Colonic mucosa (tissue), 4 donors: ENCODE data around the gene GRM3. TPM values are rescaled to one million over a fixed set of nuclear protein-coding genes. Genes with fewer than 3 reads are reported as not detected.

Source experiments
- DNase-seq: peaks from one replicate; pipeline ENCODE4 v3.0.0-alpha.2; 2020
- H3K27ac ChIP-seq: fragments of 200-600 bp; one replicate; pipeline ENCODE4 v1.8.0; 2021
- H3K27me3 ChIP-seq: fragments of 200-600 bp; one replicate; pipeline ENCODE4 v1.8.0; 2021
- H3K36me3 ChIP-seq: fragments of 200-600 bp; one replicate; pipeline ENCODE4 v1.8.0; 2021
- H3K4me1 ChIP-seq: fragments of 200-600 bp; one replicate; pipeline ENCODE4 v1.8.0; 2021; ENCODE audit warnings: mild to moderate bottlenecking
- H3K4me3 ChIP-seq: fragments of 200-600 bp; one replicate; pipeline ENCODE4 v1.8.0; 2021
- H3K9ac ChIP-seq, 2 donors: one replicate each; pipeline ENCODE4 v1.7.0; 2013; ENCODE audit warnings: control low read depth in 2 of 2, low read depth in 2 of 2, low read length in 2 of 2
- H3K9me3 ChIP-seq: fragments of 200-600 bp; one replicate; pipeline ENCODE4 v1.8.0; 2021
- CTCF ChIP-seq: fragments of 200-600 bp; IDR thresholded peaks from one replicate; pipeline ENCODE4 v1.8.0; 2022; ENCODE audit warnings: antibody characterized with exemption, mild to moderate bottlenecking
- intact Hi-C: fragments of 100-400 bp; cut with DNase I; formaldehyde crosslinking; loops from one replicate; pipeline ENCODE4 v1.14.1; 2022
- total RNA-seq, 2 donors: library from RNA; stranded (reverse); fragmentation: NEBNext Ultra II Directional in 1 of 2; extraction: Animal tissue kit (Norgen Biotek cat#: 25700) in 1 of 2; gene quantifications; one replicate each; pipeline ENCODE4 v1.2.1, GENCODE V29; 2021
- donor health status: healthy.
- donor health status: DM: no; HTN: no; CAD: no.
- donor health status: DM: no; HTN: no; CAD: no.

Gene GRM3
- total RNA-seq, 2 donors from 2014 or later: not detected

- TF ChIP-seq CTCF: no peak
- no peaks in the 10 kb centered on the region for H3K36me3 ChIP-seq
Observed at GRCh38 chr7:86815556-86815955, 171.8 kb downstream of the GRM3 start.

DNA sequence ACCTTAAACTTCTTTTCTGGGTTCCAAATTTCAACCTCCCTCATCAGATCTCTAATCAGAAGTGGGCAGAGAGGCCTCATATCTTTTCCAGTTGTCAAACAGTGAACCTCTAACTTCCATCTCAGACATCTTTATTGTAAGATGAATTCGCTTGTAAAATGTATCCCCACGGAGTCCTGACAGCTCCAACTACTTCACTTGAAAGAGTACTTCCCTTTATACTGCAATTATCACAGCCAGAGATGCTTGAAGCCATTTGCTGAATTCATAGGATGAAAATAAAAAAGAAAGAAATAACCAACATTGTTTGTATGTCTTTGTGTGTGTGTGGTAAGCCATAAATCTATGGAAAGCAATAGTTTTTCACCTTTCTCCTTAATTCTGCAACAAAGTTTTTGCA is 175.2 kb downstream of the GRM3 start:
- no peak overlapping the region for H3K27ac ChIP-seq
- intact Hi-C loops: no loop called here

More at GRCh38 chr7:86815556-86815955, 171.8 kb downstream of the GRM3 start:
- Histone ChIP-seq H3K9me3 (no peaks in the 10 kb centered on the region), H3K27ac (no peak overlapping the region), H3K9ac (no peak overlapping the region), H3K4me3 (no peak overlapping the region), H3K27me3 (no peaks in the 10 kb centered on the region), H3K4me1 (no peaks in the 10 kb centered on the region)
- intact Hi-C loops: no loop called here
- no peak for DNase-seq

DNA sequence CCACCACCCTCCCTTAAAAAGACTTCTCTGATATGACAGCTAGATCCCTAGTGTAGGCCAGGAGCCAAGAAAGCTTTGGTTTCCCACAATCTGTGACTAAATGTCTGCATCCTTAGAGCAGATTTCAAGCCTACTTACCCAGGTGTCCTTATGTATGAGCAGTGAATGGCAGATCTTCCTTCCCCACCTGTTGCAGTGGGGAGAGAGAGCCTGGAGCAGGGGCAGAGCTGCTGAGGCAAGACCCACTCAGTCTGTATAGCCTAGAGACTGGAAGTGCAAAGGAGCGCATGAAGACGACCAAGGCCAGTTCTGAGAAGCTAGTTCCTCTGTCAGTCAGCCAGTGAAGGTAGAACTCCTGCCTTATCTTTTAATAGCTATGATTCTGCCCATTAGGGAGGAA is 180.1 kb downstream of the GRM3 start:
- intact Hi-C loops: no loop called here

More for the DNA sequence above, 175.2 kb downstream of the GRM3 start:
- Histone ChIP-seq H3K27me3 (no peaks in the 10 kb centered on the region), H3K36me3 (no peaks in the 10 kb centered on the region), H3K9me3 (no peaks in the 10 kb centered on the region), H3K4me3 (no peak overlapping the region), H3K4me1 (no peaks in the 10 kb centered on the region), H3K9ac (no peak overlapping the region)
- no peak for TF ChIP-seq CTCF
- DNase-seq: no peak

DNA sequence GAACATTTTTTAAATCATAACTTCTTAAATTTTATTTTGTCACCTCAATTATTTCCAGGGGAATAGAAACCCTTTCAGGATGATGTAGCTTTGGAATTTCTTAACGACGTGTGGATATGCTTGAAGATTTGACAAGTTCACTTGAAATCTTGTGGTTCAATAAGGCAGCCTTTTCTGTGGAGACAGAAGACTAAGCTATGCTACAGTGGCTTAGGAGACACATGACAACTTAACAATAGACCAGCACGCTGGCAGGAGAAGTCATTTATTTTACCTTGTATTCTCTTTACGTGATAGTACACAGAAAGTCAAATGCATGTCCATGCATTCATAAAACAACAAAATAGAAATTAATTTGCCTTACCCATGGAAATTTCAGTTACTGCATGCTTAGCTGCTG is 181.6 kb downstream of the GRM3 start:
- H3K9me3 ChIP-seq: no peaks in the 10 kb centered on the region
- H3K27ac ChIP-seq: no peak overlapping the region
- no peak for TF ChIP-seq CTCF
- intact Hi-C loops: no loop called here
- DNase-seq: no peak
- H3K4me1 ChIP-seq: no peaks in the 10 kb centered on the region
- H3K36me3 ChIP-seq: no peaks in the 10 kb centered on the region
- no peak overlapping the region for H3K4me3 ChIP-seq
- H3K27me3 ChIP-seq: no peaks in the 10 kb centered on the region
- H3K9ac ChIP-seq: no peak overlapping the region

More for the DNA sequence above, 180.1 kb downstream of the GRM3 start:
- no peaks in the 10 kb centered on the region for H3K27me3 ChIP-seq
- H3K27ac ChIP-seq: no peak overlapping the region
- no peak for TF ChIP-seq CTCF
- DNase-seq: no peak
- H3K9ac ChIP-seq: no peak overlapping the region
- no peak overlapping the region for H3K4me3 ChIP-seq
- no peaks in the 10 kb centered on the region for H3K36me3 ChIP-seq
- no peaks in the 10 kb centered on the region for H3K4me1 ChIP-seq
- no peaks in the 10 kb centered on the region for H3K9me3 ChIP-seq

GRCh38 chr7:86826948-86827347 is 183.2 kb downstream of the GRM3 start:
- H3K9me3 ChIP-seq: no peaks in the 10 kb centered on the region
- no peaks in the 10 kb centered on the region for H3K4me1 ChIP-seq
- DNase-seq: no peak
- no peaks in the 10 kb centered on the region for H3K36me3 ChIP-seq
- intact Hi-C loops: no loop called here
- no peak for TF ChIP-seq CTCF
- no peaks in the 10 kb centered on the region for H3K27me3 ChIP-seq
- H3K27ac ChIP-seq: no peak overlapping the region
- no peak overlapping the region for H3K4me3 ChIP-seq
- no peak overlapping the region for H3K9ac ChIP-seq

DNA sequence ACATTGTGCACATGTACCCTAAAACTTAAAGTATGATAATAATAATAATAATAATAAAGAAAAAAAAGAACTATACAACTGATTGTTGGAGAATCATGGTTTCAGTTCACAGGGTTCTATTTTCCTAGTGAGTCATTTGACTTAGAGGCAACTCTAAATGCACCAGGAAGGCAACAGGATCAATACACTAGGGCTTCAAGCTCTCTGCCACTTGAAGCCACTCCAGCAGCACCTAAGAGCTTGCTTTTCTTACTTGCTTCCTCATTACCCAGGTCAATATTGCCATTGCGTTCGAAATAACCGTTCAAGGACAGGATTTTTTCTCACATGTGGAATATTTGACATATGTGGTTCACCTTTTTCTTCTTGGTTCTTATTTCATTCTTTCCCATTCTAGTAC is 189.7 kb downstream of the GRM3 start:
- intact Hi-C loops: no loop called here
- H3K4me1 ChIP-seq: no peaks in the 10 kb centered on the region
- TF ChIP-seq CTCF: no peak
- H3K27ac ChIP-seq: no peak overlapping the region
- H3K27me3 ChIP-seq: no peaks in the 10 kb centered on the region
- H3K36me3 ChIP-seq: no peaks in the 10 kb centered on the region
- DNase-seq: no peak
- no peak overlapping the region for H3K9ac ChIP-seq
- no peaks in the 10 kb centered on the region for H3K9me3 ChIP-seq
- no peak overlapping the region for H3K4me3 ChIP-seq
